ENCODE measurements around the gene ADCY3. TPM values are rescaled to one million over a fixed set of nuclear protein-coding genes. Genes with fewer than 3 reads are reported as not detected.

Gene ADCY3
- total and polyA plus RNA-seq, 10 of the 15 experiments (the other 5 are each of a cell fraction or from before 2014, with no cell fraction given) = 2.8 to 102 (median 50.4) TPM

GRCh38 chr2:24912523-24912922 lies 7.5 kb downstream of the ADCY3 start:
- ChIA-PET POLR2A (no interaction called here), RAD21 (ENCODE audit: unreplicated experiment) (no interaction called here)
- peaks cover 25% of the 10 kb centered on the region for H3K79me2 ChIP-seq (ENCODE audit: control insufficient read depth, insufficient read depth, low read length)

More at GRCh38 chr2:24912523-24912922, 7.5 kb downstream of the ADCY3 start:
- peaks cover 7% of the 10 kb centered on the region for H3K4me1 ChIP-seq (ENCODE audit: control insufficient read depth, insufficient read depth, low read length)
- no peaks in the 10 kb centered on the region; the same call in 1 of the 2 replicates for H4K20me1 ChIP-seq (ENCODE audit: control insufficient read depth, insufficient read depth)
- TF ChIP-seq PML (IDR thresholded peaks at IDR 0.05; ENCODE audit: low read length) (no peak), JUNB (IDR thresholded peaks at IDR 0.05) (no peak), NBN (IDR thresholded peaks at IDR 0.05) (no peak), NFIC (IDR thresholded peaks at IDR 0.05; ENCODE audit: low read depth, low read length) (no peak), RAD21 (IDR thresholded peaks at IDR 0.05; ENCODE audit: insufficient read depth, low read depth, low read length) (no peak), MXI1 (IDR thresholded peaks at IDR 0.05; ENCODE audit: low read depth, low read length) (no peak), HDAC2 (IDR thresholded peaks at IDR 0.05) (no peak), JUND (IDR thresholded peaks at IDR 0.05; ENCODE audit: low read depth, low read length) (no peak), CHD2 (IDR thresholded peaks at IDR 0.05; ENCODE audit: borderline replicate concordance, low read depth, low read length) (no peak), NKRF (conservative IDR thresholded peaks at IDR 0.05) (no peak), SRF (IDR thresholded peaks at IDR 0.05; ENCODE audit: low read depth in 2 of 2, low read length in 2 of 2) (no peak), BHLHE40 (IDR thresholded peaks at IDR 0.05; ENCODE audit: borderline replicate concordance in 1 of 2, low read depth in 2 of 2, low read length in 1 of 2) (no peak), EP300 (IDR thresholded peaks at IDR 0.05; ENCODE audit: borderline replicate concordance in 1 of 2, control insufficient read depth in 1 of 2, low read depth in 2 of 2, low read length in 2 of 2) (no peak), IKZF1 (conservative IDR thresholded peaks at IDR 0.05) (no peak)
- DNase-seq (ENCODE audit: low read depth, low spot score) (no peak), FAIRE-seq (no peak), ATAC-seq (no peak)
- 84% methylated on average over 6 of the region's 7 CpGs for WGBS (ENCODE audit: insufficient coverage, insufficient replicate concordance, low lambda C conversion rate, missing lambda C conversion rate)
- H3K4me2 ChIP-seq (ENCODE audit: control insufficient read depth, insufficient read depth) = no peak overlapping the region
- peaks cover 4% of the 10 kb centered on the region; the same call in 2 of the 3 replicates for H3K9me3 ChIP-seq (replicated peaks; ENCODE audit: control insufficient read depth, insufficient read depth, low read length)
- H3K9ac ChIP-seq (ENCODE audit: control insufficient read depth, insufficient read depth, low read length) = no peak overlapping the region
- ChIA-PET CTCF (no interaction called here), SMC1A (ENCODE audit: uncharacterized antibody, unreplicated experiment) (interaction anchor here (1.0 kb wide), 1 partner anchor 33 kb away, joined by 3 read pairs; no protein-coding TSS in a partner anchor)
- peaks cover 1 to 6% of the 10 kb centered on the region in 2 experiments; a peak in 2 of 4 replicates for H3K36me3 ChIP-seq (ENCODE audit: control insufficient read depth in 2 of 2, insufficient read depth in 2 of 2, low read length in 1 of 2)
- H2AFZ ChIP-seq (ENCODE audit: control insufficient read depth, low read depth, low read length) = no peak overlapping the region
- BruUV-seq (replicated peaks) = no TSS peak
- no peak overlapping the region for H3K4me3 ChIP-seq
- no peaks in the 10 kb centered on the region for H3K27me3 ChIP-seq (replicated peaks in 1 of 2; ENCODE audit: control insufficient read depth in 2 of 2, insufficient read depth in 2 of 2, low read length in 1 of 2)
- H3K27ac ChIP-seq (ENCODE audit: control insufficient read depth, insufficient read depth) = no peak overlapping the region
- in situ Hi-C loops (cut with MboI) = no loop called here
- intact Hi-C loops (cut with micrococcal nuclease; ENCODE audit: unreplicated experiment) = no loop called here
